Parietal lobe (tissue), 1 donor: ENCODE data around the gene LORICRIN. TPM values are rescaled to one million over a fixed set of nuclear protein-coding genes. Genes with fewer than 3 reads are reported as not detected.

Source experiments
- total RNA-seq: library from RNA; depleted of rRNA; stranded (reverse); fragments of >200 nt; gene quantifications from one replicate; pipeline ENCODE4 v1.2.3, GENCODE V29; 2014

The LORICRIN gene
- not detected for total RNA-seq

GRCh38 chr1:153259387-153259786 lies at the start of gene LORICRIN:
TSS of gene LORICRIN (plus strand) at chr1:153259687. CDS start at chr1:153260950, 1,263 bp downstream.

GRCh38 chr1:153217212-153217611 lies 42.3 kb upstream of the LORICRIN start, which contains the start of gene PRR9:
TSS of gene PRR9 (plus strand) at chr1:153217584. CDS start at chr1:153218145, 561 bp downstream.

Other genes with a start within 250 kb of the LORICRIN start
- not detected for gene SPRR1B, start 228.5 kb upstream of the LORICRIN start, total RNA-seq
- not detected for gene SPRR2D, start 218.6 kb upstream of the LORICRIN start, total RNA-seq
- gene SPRR2A, start 202.2 kb upstream of the LORICRIN start, total RNA-seq, result not detected
- gene SPRR2B, start 188.1 kb upstream of the LORICRIN start, total RNA-seq, result not detected
- gene SPRR2E, start 165.2 kb upstream of the LORICRIN start, total RNA-seq, result not detected
- not detected for gene SPRR2F, start 146.2 kb upstream of the LORICRIN start, total RNA-seq
- not detected for gene SPRR2G, start 108.8 kb upstream of the LORICRIN start, total RNA-seq
- not detected for gene LELP1, start 56.3 kb upstream of the LORICRIN start, total RNA-seq
- not detected for gene PRR9, start 42.1 kb upstream of the LORICRIN start, total RNA-seq
- not detected for gene PGLYRP3, start 53.3 kb downstream of the LORICRIN start, total RNA-seq
- gene PGLYRP4, start 89.2 kb downstream of the LORICRIN start, total RNA-seq, result not detected
- gene S100A9, start 98.2 kb downstream of the LORICRIN start, total RNA-seq, result 9.1 TPM
- 1.6 TPM for gene S100A12, start 115.9 kb downstream of the LORICRIN start, total RNA-seq
- 1.6 TPM for gene S100A8, start 131.4 kb downstream of the LORICRIN start, total RNA-seq
- gene S100A7A, start 156.8 kb downstream of the LORICRIN start, total RNA-seq, result not detected
- not detected for gene S100A7, start 201.0 kb downstream of the LORICRIN start, total RNA-seq